ENCODE measurements around the gene CCDC57.

Gene CCDC57

DNA sequence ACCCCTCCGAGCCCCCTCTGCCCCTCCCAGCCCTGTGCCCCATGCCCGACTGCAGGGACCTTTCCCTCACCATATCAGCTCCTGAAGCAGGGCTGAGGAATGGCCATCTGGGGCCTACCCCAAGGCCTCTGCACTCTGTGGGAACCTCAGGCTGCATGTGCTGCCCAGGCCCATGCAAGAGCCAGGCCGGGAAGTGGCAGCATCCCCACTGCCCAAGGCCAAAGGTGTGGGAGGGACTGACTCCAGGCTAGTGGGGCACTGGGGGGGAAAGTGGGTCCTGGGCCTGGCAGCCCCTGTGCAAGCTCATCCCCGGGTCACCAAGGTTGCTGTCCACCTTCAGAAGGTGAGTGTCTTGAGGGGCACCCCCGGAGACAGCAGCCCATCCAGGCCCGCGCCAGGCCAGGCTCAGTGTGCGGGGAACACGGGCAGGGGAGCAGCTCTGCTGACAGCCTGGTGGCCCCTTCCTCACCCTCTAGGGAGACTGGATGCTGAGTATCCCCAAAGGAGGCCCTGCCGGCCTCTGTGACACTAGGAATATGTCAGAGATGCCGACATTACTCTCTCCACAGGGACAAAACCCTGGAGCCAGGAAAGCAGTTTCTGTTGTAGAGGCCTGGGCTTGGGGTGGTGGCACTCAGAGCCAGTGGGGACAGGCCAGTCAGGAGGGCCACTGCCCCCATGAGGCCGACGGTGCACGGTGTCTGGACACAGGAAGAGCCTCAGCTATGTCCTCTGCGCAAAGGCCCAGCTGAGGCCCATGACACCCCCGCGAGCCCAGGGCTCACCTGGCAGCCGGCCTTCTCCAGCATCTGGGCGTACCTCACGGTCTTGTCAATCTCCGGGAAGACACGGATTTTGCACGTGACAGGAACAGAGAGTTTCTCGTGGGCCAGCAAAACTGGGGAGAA, 150.3 kb downstream of the CCDC57 start:
- TF ChIP-seq, protein P1, sequence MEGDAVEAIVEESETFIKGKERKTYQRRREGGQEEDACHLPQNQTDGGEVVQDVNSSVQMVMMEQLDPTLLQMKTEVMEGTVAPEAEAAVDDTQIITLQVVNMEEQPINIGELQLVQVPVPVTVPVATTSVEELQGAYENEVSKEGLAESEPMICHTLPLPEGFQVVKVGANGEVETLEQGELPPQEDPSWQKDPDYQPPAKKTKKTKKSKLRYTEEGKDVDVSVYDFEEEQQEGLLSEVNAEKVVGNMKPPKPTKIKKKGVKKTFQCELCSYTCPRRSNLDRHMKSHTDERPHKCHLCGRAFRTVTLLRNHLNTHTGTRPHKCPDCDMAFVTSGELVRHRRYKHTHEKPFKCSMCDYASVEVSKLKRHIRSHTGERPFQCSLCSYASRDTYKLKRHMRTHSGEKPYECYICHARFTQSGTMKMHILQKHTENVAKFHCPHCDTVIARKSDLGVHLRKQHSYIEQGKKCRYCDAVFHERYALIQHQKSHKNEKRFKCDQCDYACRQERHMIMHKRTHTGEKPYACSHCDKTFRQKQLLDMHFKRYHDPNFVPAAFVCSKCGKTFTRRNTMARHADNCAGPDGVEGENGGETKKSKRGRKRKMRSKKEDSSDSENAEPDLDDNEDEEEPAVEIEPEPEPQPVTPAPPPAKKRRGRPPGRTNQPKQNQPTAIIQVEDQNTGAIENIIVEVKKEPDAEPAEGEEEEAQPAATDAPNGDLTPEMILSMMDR (IDR thresholded peaks at IDR 0.05; ENCODE audit: insufficient read depth, low read depth, low read length, missing control alignments): no peak
- no peak for DNase-seq (ENCODE audit: low read depth)
- H3K4me3 ChIP-seq (ENCODE audit: low read depth, low read length): no peak overlapping the region

- TF ChIP-seq, protein P1 (IDR thresholded peaks at IDR 0.05; ENCODE audit: insufficient read depth, low read depth, low read length, missing control alignments): no peak
These were observed 151.4 kb downstream of the CCDC57 start for GRCh38 chr17:82061047-82061925.

DNA sequence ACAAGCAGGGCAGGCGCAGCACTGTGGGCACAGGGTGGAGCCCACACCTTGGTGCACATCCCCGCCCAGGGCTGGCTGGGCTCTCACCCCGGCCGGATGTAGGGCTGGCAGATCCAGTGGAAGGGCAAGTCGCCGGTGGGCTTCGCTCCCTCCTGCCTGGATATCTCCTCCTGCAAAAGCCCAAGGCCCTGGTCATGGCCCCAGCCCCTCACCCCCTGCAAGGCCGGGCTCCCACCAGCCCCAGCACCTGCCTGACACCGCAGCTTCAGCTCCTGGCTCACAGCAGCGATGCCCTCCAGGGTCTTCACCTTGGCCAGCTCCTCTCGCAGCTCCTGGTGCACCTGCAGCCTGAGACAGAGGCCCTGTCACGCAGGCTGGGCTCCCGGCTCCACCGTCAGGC, 152.0 kb downstream of the CCDC57 start:
- DNase-seq (ENCODE audit: low read depth): no peak
- TF ChIP-seq, protein P1 (IDR thresholded peaks at IDR 0.05; ENCODE audit: insufficient read depth, low read depth, low read length, missing control alignments): no peak
- no peak overlapping the region for H3K4me3 ChIP-seq (ENCODE audit: low read depth, low read length)

More at GRCh38 chr17:82061047-82061925, 151.4 kb downstream of the CCDC57 start:
- DNase-seq (ENCODE audit: low read depth): no peak
- no peak overlapping the region for H3K4me3 ChIP-seq (ENCODE audit: low read depth, low read length)

DNA sequence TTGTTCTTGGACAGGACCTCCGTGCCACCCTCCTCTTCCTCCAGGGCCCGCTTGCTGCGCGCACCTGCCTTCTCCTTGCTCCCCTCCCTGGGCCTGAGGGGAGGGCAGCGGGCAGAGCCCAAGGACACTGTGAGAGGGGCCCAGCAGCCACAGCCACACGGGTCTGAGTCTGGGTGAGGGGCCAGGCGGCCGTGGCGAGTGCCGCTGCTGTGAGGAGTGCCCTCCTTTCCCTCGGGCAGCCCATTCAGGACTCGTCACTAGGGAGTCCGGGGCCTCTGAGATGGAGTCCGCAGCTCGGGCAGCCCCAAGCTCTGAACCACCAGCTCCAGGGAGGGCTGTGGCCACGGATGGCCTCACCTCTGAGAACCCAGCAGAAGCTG, 152.7 kb downstream of the CCDC57 start:
- no peak for DNase-seq (ENCODE audit: low read depth)
- no peak overlapping the region for H3K4me3 ChIP-seq (ENCODE audit: low read depth, low read length)
- TF ChIP-seq, protein P1 (IDR thresholded peaks at IDR 0.05; ENCODE audit: insufficient read depth, low read depth, low read length, missing control alignments): no peak

DNA sequence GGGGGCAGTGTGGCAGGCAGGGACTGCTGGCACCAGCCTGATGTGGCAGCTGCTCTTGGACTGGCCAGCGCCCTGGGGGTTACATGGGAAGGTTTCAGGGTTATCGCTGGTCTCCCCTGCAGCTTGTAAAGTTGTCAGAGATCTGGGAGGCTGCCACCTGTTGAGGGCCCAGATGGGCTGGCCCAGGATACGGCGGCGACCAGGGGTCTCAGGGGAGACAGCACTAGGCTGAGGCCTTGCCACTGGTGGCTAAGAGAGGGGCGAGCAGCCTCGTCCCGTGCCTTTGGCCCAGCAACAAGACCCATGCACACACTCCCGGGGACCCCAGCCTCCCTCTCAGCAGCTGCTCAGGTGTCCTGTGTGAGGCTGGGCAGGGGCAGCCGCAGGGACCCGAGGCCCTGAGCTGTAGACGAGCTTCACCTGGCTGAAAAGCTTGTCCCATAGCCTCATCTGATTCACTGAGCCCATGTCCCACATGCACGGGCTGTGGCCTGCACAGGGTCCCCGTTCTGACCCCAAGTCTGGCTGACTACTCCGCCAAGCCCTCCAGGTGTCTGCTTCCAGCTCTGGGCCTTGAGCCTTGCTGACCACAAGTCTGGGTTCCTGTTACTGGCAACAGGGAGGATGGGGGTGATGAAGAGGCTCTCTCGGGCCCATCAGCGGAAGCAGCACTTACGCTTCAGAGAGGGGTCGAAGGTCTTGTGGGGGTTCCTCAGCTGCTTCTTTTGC, 153.2 kb downstream of the CCDC57 start:
- no peak for DNase-seq (ENCODE audit: low read depth)
- no peak overlapping the region for H3K4me3 ChIP-seq (ENCODE audit: low read depth, low read length)
- TF ChIP-seq, protein P1 (IDR thresholded peaks at IDR 0.05; ENCODE audit: insufficient read depth, low read depth, low read length, missing control alignments): no peak

DNA sequence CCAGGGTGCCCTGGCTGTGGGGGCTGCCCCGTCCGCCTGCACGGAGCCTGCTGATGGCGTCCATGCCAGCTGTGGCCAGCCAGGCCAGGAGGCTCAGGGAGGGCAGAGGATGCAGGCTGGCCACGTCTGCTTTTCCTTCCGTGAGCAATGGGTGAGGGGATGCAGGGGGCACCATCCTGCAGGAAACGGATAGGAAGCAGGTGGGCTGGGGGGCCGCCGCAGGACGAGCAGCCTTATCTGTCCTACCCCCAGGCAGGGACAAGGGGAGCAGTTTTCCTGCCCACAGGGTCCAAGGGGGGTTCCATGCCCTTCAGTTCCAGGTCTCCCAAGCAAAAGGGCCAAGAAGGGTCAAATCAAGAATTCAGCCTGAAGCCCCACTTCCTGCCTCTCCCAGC, 153.8 kb downstream of the CCDC57 start:
- no peak overlapping the region for H3K4me3 ChIP-seq (ENCODE audit: low read depth, low read length)
- TF ChIP-seq, protein P1 (IDR thresholded peaks at IDR 0.05; ENCODE audit: insufficient read depth, low read depth, low read length, missing control alignments): no peak
- no peak for DNase-seq (ENCODE audit: low read depth)

Measured in GM12865 (cell line).